K562 (cell line): ENCODE results near the gene C5AR2. TPM values are rescaled to one million over a fixed set of nuclear protein-coding genes. Genes with fewer than 3 reads are reported as not detected.

Experiments used
- CUX1 ChIP-seq: fragments of 200-800 bp; sonication (Bioruptor generic); IDR thresholded peaks from 2 replicates; pipeline ENCODE4 v1.6.1; 2016; ENCODE audit warnings: missing genetic modification characterization, missing compliant biosample characterization
- EP300 ChIP-seq: IDR thresholded peaks from 2 replicates; pipeline ENCODE4 v1.6.1; 2012; ENCODE audit warnings: low read length, improper control_type of control experiment
- FOXK2 ChIP-seq, 2 experiments: fragments of 450-650 bp; IDR thresholded peaks in 1 of 2; conservative IDR thresholded peaks in 1 of 2; 2 replicates each; pipeline ENCODE4 v1.6.1; 2016; ENCODE audit warnings: low read depth in 2 of 2, mild to moderate bottlenecking in 1 of 2
- HLTF ChIP-seq: fragments of 450-650 bp; IDR thresholded peaks from 2 replicates; pipeline ENCODE4 v1.6.1; 2016
- L3MBTL2 ChIP-seq: fragments of 450-650 bp; IDR thresholded peaks from 2 replicates; pipeline ENCODE4 v1.6.1; 2016; ENCODE audit warnings: mild to moderate bottlenecking, moderate library complexity
- MCM3 ChIP-seq: fragments of 450-650 bp; IDR thresholded peaks from 2 replicates; pipeline ENCODE4 v1.6.1; 2016
- REST ChIP-seq, 2 experiments: fragments of 450-650 bp; formaldehyde crosslinking in 1 of 2; IDR thresholded peaks; 2 replicates each; pipeline versions ENCODE4 v1.4.0 to v1.6.1; 2014 to 2020; ENCODE audit warnings: mild to moderate bottlenecking in 2 of 2, borderline replicate concordance in 1 of 2, low read depth in 1 of 2
- TFE3 ChIP-seq: fragments of 450-650 bp; formaldehyde crosslinking; IDR thresholded peaks from 2 replicates; pipeline ENCODE4 v1.4.0; 2020; ENCODE audit warnings: mild to moderate bottlenecking, mixed read lengths
- TRIM28 ChIP-seq: fragments of 450-650 bp; IDR thresholded peaks from 2 replicates; pipeline ENCODE4 v1.6.1; 2017
- ZFP36 ChIP-seq: fragments of 150-350 bp; IDR thresholded peaks from 2 replicates; pipeline ENCODE4 v1.6.1; 2018; ENCODE audit warnings: low read length, low read depth; ENCODE audit not compliant: partially characterized antibody
- ZNF586 ChIP-seq: fragments of 450-650 bp; formaldehyde crosslinking; conservative IDR thresholded peaks from 2 replicates; pipeline ENCODE4 v1.4.0; 2020; ENCODE audit warnings: mild to moderate bottlenecking, moderate library complexity
- ZNF764 ChIP-seq: fragments of 250-450 bp; sonication (Bioruptor Pico); IDR thresholded peaks from 2 replicates; pipeline ENCODE4 v1.4.0; 2020; ENCODE audit warnings: low read depth, mild to moderate bottlenecking, moderate library complexity
- polyA plus RNA-seq, 8 experiments: library from polyadenylated mRNA; depleted of rRNA in 4 of 8; stranded (reverse) in 5 of 8; unstranded in 3 of 8; fragments of >200 nt; fragmentation: Nextera tagmentation in 2 of 8; fragmentation: Illumina TruSeq in 1 of 8; extraction: Ambion mirVana in 2 of 8; extraction: Trizol in 1 of 8; gene quantifications; 2 replicates each; pipeline versions ENCODE4 v1.2.1 to v1.2.3, GENCODE V29; 2011 to 2014; ENCODE audit warnings: inconsistent platforms in 1 of 8, missing spikeins in 1 of 8
- total RNA-seq, 7 experiments: library from RNA; depleted of rRNA in 6 of 7; stranded (reverse); fragments of >200 nt in 6 of 7; fragmentation: Illumina TruSeq in 2 of 7; extraction: Trizol in 2 of 7; gene quantifications; 2 replicates each; pipeline versions ENCODE4 v1.2.1 to v1.2.3, GENCODE V29; 2011 to 2021; ENCODE audit warnings: low replicate concordance in 1 of 7

Gene C5AR2
- total and polyA plus RNA-seq, 9 of the 15 experiments (the other 6 are each of a cell fraction or from before 2014, with no cell fraction given), result 0.01 to 1.1 (median 0.13) TPM

GRCh38 chr19:47352095-47352494, 20.1 kb downstream of the C5AR2 start (continued):
- peak; percentile 53 for TF ChIP-seq REST (IDR thresholded peaks at IDR 0.05; ENCODE audit: borderline replicate concordance)
- no peak for TF ChIP-seq REST (CRISPR knock-in tag; IDR thresholded peaks at IDR 0.05; ENCODE audit: low read depth)
- no peak for TF ChIP-seq MCM3
- no peak for TF ChIP-seq L3MBTL2
- no peak for TF ChIP-seq TRIM28
- peak; percentile 93 for TF ChIP-seq TFE3 (CRISPR knock-in tag)
- no peak for TF ChIP-seq ZNF764 (CRISPR knock-in tag)
- no peak for TF ChIP-seq HLTF
- TF ChIP-seq ZFP36, result no peak
- peak in 1 of 2 experiments; percentile 30; a peak in 1 of 4 replicates for TF ChIP-seq FOXK2 (conservative IDR thresholded peaks at IDR 0.05 in 1 of 2, IDR thresholded peaks at IDR 0.05 in 1 of 2; ENCODE audit: low read depth in 2 of 2)
- no peak for TF ChIP-seq ZNF586 (CRISPR knock-in tag)
- peak; percentile 27; the same call in 1 of the 2 replicates for TF ChIP-seq EP300
- TF ChIP-seq CUX1, result no peak
